Duodenal mucosa (tissue), 2 donors: ENCODE results near the gene NPHP4.

Experiments
- H3K27ac ChIP-seq: one replicate; pipeline ENCODE4 v1.7.0; 2013; ENCODE audit warnings: low read depth, low read length
- H3K27me3 ChIP-seq, 2 donors: one replicate each; pipeline ENCODE4 v1.7.0; 2013; ENCODE audit warnings: low read length in 2 of 2, control low read depth in 1 of 2; ENCODE audit not compliant: insufficient read depth in 2 of 2, control insufficient read depth in 1 of 2
- H3K36me3 ChIP-seq, 2 donors: one replicate each; pipeline ENCODE4 v1.7.0; 2013; ENCODE audit warnings: low read length in 2 of 2, control low read depth in 1 of 2; ENCODE audit not compliant: insufficient read depth in 2 of 2, control insufficient read depth in 1 of 2
- H3K4me1 ChIP-seq, 2 donors: one replicate each; pipeline ENCODE4 v1.7.0; 2013; ENCODE audit warnings: low read length in 2 of 2, control low read depth in 1 of 2; ENCODE audit not compliant: insufficient read depth in 2 of 2, control insufficient read depth in 1 of 2
- H3K4me3 ChIP-seq, 2 donors: one replicate each; pipeline ENCODE4 v1.7.0; 2013; ENCODE audit warnings: low read length in 2 of 2, low read depth in 1 of 2
- H3K9ac ChIP-seq, 2 donors: one replicate each; pipeline ENCODE4 v1.7.0; 2013; ENCODE audit warnings: low read length in 2 of 2, low read depth in 1 of 2
- H3K9me3 ChIP-seq, 2 donors: one replicate each; pipeline ENCODE4 v1.7.0; 2013; ENCODE audit warnings: low read length in 2 of 2, control low read depth in 1 of 2; ENCODE audit not compliant: control insufficient read depth in 1 of 2

NPHP4 gene

DNA sequence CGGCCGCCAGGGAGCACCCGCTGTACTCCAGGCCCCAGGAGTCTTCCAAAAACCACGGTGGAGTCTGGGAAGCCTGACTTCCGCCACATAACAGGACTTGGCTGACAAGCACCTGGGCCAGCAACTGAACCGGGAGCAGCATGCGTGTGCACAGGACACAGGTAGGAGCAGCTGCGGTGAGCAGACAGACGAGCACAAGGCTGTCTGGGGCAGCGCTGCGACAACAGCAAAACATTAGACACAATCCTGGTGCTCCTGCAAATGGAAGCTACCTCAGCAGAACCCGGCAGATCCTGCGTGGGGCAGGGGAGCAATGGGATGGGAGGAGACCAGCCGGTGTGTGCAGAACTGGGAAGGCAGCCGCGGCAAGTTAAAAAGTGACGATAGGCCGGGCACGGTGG is 80.4 kb downstream of the NPHP4 start:
- Histone ChIP-seq H3K27ac (no peak overlapping the region), H3K4me1 (no peaks in the 10 kb centered on the region), H3K9ac (no peak overlapping the region), H3K4me3 (no peak overlapping the region), H3K36me3 (peaks cover 0 to 2% of the 10 kb centered on the region in 2 donors), H3K27me3 (no peaks in the 10 kb centered on the region), H3K9me3 (no peaks in the 10 kb centered on the region)

DNA sequence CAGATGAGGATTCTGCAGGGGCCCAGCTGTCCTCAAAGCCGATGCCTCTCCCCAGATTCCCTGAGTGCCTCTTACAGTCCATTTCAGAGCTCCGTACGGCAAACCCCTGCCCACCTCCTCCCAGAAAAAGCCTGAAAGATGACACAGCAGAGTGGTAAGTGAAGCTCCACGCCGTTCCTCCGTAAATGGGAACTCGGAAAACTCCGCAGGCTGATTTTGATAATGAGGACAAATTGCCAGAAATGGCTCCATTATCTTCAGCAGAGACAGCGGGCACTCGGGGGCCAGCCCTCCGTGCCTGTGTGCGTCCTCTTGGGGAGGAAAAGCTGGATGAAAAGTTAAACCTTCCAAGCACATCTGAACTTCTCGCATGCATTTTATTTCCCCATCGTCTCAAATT is 81.1 kb downstream of the NPHP4 start:
- H3K9ac ChIP-seq, result no peak overlapping the region
- no peaks in the 10 kb centered on the region for H3K27me3 ChIP-seq
- no peaks in the 10 kb centered on the region for H3K9me3 ChIP-seq
- no peaks in the 10 kb centered on the region for H3K4me1 ChIP-seq
- no peak overlapping the region for H3K4me3 ChIP-seq
- H3K27ac ChIP-seq, result no peak overlapping the region
- H3K36me3 ChIP-seq, result peaks cover 0 to 6% of the 10 kb centered on the region in 2 donors

DNA sequence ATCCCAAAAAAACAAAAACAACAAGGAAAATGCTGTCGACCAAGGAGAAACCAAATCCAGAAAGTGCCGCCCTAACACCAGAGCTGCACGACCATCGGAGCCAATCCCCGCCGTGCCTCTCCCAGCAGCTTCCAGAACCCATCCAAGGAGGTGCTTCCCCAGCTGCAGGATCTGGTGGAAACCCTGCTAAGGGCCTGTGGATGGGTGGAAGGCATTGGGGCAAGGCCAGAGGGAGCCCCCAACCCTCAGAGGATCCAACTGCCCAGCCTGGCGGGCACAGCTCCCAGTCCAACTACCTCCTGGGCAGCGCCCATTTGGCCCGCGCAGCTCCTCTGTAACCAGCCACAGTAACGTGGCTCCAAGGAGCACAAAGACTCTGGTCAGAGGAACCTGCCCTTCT is 81.6 kb downstream of the NPHP4 start:
- Histone ChIP-seq H3K4me3 (no peak overlapping the region), H3K9ac (no peak overlapping the region), H3K27ac (no peak overlapping the region), H3K9me3 (no peaks in the 10 kb centered on the region), H3K4me1 (no peaks in the 10 kb centered on the region), H3K36me3 (peaks cover 0 to 6% of the 10 kb centered on the region in 2 donors), H3K27me3 (no peaks in the 10 kb centered on the region)

DNA sequence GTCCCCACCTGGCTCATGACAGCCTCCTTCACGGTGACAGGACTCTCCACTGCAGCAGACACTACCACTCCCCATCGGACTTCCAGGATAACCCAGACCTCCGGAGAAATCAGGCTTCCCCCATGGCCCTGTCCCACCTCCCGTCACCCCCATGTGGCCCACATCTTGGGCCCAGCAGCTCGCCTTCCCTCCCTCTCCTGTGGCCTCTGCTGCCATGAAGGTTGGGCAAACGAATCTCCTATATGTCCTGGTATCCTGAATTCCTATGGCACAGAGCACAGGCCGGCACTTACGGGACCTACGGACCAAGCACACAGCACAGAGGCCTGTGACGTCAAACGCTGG is 82.0 kb downstream of the NPHP4 start:
- Histone ChIP-seq H3K27ac (no peak overlapping the region), H3K27me3 (no peaks in the 10 kb centered on the region), H3K4me1 (no peaks in the 10 kb centered on the region), H3K4me3 (no peak overlapping the region), H3K9ac (no peak overlapping the region), H3K9me3 (no peaks in the 10 kb centered on the region), H3K36me3 (peaks cover 3 to 7% of the 10 kb centered on the region in 2 donors)

DNA sequence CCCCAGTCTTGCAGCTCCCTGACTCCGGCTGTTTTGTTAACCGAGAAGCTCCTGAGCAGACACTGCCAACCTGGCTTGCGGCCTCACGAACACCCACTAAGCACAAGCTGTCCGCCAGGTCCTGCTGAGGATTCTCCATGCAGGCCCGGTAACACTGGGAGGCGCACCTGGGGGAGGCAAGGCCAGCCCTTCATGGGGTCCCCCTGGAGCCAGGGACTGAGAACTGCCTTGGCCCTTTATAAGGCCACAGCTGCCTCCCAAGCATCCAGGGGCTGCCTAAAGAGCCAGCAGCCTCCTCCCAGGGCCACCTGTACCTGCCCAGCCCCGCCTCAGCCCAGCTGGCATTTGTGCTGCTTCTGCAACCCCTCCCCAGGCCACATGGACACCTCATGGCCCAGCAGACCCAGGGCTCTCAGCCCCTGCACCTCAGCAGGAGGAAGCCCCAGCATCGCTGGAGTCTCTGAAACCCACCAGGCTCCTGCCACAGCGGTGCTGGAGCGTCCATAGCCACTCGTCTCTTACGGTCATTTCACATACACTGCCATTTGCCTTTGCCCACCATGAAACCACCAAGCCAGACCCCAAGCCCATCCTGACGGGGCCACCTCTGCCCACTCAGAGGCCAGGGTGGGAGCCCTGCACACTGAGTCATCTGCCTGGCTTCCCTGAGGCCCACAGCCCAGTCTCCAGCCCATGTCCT is 82.5 kb downstream of the NPHP4 start:
- Histone ChIP-seq H3K27ac (no peak overlapping the region), H3K27me3 (no peaks in the 10 kb centered on the region), H3K9me3 (no peaks in the 10 kb centered on the region), H3K4me1 (no peaks in the 10 kb centered on the region), H3K9ac (no peak overlapping the region), H3K4me3 (no peak overlapping the region), H3K36me3 (peaks cover 3 to 12% of the 10 kb centered on the region in 2 donors)

DNA sequence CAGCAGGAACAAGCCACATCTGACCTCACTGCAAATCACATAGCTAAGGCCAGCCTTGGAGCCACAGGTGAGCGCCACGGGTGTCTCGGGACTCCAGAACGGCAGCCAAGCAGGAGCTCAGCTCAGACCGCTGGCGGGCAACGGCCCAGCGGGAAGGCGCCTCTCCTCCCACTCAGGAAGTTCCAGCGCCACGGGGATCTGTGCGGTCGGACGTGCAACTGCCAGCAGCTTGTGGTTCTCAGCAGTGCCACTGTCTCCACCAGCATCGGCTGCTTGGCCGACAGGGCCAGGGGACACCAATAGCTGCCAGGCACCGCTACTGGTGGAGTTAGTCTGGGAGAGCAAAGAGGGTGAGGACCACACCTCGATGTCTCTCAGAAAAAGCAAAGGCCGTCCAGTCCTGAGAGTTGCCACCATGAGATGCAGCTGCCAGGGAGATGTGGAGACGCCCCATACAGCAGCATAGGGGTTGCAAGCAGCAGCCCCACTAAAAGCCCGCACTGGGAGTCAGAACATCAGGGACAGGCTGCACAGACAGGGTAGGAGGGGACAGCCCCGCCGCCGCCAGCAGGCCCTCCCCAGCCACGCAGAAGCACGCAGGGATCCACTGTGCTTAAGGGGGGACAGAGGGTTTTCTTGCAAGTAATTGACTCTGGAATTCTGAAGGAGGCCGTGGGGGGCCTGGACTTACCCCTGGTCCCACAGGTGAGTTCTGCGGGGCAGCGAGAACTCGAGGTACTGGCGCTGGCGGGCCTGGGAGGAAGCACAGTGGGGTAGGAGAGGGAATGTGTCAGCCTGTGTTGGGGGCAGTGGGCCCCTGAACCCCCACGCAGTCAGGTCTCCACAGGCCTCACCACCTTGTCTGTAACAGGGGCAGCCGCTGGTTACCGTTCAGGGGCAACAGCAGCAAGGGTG is 83.5 kb downstream of the NPHP4 start:
- H3K27me3 ChIP-seq, result no peaks in the 10 kb centered on the region
- H3K9ac ChIP-seq, result no peak overlapping the region
- H3K9me3 ChIP-seq, result no peaks in the 10 kb centered on the region
- H3K4me3 ChIP-seq, result no peak overlapping the region
- peaks cover 4 to 20% of the 10 kb centered on the region in 2 donors for H3K36me3 ChIP-seq
- H3K4me1 ChIP-seq, result no peaks in the 10 kb centered on the region
- no peak overlapping the region for H3K27ac ChIP-seq

DNA sequence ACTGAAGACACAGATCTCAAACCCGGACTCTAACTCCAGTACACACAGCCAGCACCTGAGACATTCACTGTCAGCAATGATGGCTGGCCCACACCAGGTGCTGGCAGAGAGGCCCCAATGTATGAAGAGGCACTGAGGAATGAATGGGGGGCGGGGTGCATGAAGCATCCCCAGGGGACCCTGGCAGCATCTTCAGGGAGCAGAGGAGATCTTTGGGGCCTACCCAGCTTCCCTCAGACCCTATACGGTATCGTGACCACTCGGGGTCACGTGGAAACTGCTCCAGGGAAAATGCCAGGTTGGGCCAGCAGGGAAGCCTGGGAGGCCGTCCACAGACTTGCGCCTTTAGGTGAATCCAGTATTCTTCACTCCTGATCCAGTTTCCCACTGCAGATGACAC is 84.3 kb downstream of the NPHP4 start:
- H3K4me3 ChIP-seq, result no peak overlapping the region
- no peaks in the 10 kb centered on the region for H3K4me1 ChIP-seq
- H3K27me3 ChIP-seq, result no peaks in the 10 kb centered on the region
- H3K9ac ChIP-seq, result no peak overlapping the region
- H3K9me3 ChIP-seq, result no peaks in the 10 kb centered on the region
- no peak overlapping the region for H3K27ac ChIP-seq
- peaks cover 6 to 22% of the 10 kb centered on the region in 2 donors for H3K36me3 ChIP-seq

DNA sequence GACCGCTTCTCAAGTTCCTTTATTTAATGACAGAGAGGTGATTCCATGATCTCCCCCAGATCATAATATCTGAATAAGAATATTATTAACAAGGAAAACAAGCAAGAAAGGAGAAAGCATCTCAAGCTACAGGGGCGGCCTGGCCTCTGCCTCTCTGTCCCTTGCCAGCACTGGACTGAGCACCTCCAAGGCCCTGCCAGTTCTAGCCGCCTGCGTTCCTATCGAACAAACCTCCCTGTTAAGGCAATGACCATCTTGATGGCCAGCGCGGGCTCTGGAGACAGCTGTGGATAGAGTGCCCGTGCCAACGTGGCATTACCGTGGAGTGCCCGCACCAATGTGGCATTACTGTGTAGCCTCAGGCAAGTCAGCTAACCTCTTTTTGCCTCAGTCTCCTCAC is 84.8 kb downstream of the NPHP4 start:
- H3K27ac ChIP-seq, result no peak overlapping the region
- no peaks in the 10 kb centered on the region for H3K27me3 ChIP-seq
- H3K9me3 ChIP-seq, result no peaks in the 10 kb centered on the region
- H3K36me3 ChIP-seq, result peaks cover 6 to 22% of the 10 kb centered on the region in 2 donors
- H3K4me3 ChIP-seq, result no peak overlapping the region
- no peak overlapping the region for H3K9ac ChIP-seq
- no peaks in the 10 kb centered on the region for H3K4me1 ChIP-seq

DNA sequence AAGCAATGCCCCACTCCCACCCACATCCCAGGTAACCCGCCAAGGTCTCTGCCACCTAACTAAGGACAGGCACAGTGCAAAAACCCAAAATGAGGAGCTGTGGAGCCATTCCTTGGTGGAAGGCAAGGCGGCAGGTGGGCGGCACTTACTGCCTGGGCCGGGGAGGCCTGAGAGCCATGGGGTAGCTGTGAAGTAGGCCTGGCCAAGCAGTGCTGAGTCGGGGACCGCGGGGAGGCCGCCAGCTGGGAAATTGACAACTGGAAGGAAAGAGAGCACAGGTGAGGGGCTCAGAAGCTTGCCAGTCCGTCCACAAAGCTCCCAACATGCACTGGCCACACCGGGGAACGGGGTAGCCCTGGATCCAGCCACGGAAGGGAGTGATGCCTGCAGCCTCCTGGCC is 85.3 kb downstream of the NPHP4 start:
- H3K9me3 ChIP-seq, result no peaks in the 10 kb centered on the region
- H3K36me3 ChIP-seq, result peaks cover 6 to 22% of the 10 kb centered on the region in 2 donors
- no peaks in the 10 kb centered on the region for H3K27me3 ChIP-seq
- H3K27ac ChIP-seq, result no peak overlapping the region
- H3K9ac ChIP-seq, result no peak overlapping the region
- H3K4me3 ChIP-seq, result no peak overlapping the region
- H3K4me1 ChIP-seq, result no peaks in the 10 kb centered on the region

DNA sequence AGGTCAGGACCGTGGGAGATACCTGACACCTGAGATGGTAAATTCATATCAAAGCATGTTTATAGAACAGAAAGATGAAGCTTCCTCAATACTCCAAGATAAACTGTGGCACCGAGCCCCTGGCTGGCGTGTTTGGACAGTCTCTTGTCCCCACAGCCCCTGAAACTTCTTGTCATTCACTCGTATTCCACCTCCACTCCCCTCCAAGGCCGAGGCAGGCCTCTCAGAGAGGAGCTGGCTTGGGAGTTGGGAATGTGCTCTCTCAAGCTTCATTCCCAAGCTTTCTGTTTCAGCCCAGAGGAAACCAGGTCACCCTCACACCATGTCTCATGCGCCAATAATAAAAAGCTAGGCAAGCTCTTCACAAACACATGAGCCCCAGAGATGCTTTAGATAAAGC is 86.1 kb downstream of the NPHP4 start:
- Histone ChIP-seq H3K27me3 (no peaks in the 10 kb centered on the region), H3K27ac (no peak overlapping the region), H3K4me1 (no peaks in the 10 kb centered on the region), H3K9me3 (no peaks in the 10 kb centered on the region), H3K36me3 (peaks cover 6 to 22% of the 10 kb centered on the region in 2 donors), H3K9ac (no peak overlapping the region), H3K4me3 (no peak overlapping the region)
